ENCODE measurements around the gene CTNNBL1.

- TF ChIP-seq, protein P1, sequence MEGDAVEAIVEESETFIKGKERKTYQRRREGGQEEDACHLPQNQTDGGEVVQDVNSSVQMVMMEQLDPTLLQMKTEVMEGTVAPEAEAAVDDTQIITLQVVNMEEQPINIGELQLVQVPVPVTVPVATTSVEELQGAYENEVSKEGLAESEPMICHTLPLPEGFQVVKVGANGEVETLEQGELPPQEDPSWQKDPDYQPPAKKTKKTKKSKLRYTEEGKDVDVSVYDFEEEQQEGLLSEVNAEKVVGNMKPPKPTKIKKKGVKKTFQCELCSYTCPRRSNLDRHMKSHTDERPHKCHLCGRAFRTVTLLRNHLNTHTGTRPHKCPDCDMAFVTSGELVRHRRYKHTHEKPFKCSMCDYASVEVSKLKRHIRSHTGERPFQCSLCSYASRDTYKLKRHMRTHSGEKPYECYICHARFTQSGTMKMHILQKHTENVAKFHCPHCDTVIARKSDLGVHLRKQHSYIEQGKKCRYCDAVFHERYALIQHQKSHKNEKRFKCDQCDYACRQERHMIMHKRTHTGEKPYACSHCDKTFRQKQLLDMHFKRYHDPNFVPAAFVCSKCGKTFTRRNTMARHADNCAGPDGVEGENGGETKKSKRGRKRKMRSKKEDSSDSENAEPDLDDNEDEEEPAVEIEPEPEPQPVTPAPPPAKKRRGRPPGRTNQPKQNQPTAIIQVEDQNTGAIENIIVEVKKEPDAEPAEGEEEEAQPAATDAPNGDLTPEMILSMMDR (IDR thresholded peaks at IDR 0.05): no peak
- TF ChIP-seq POLR2A (IDR thresholded peaks at IDR 0.05): no peak
These were observed 21.7 kb upstream of the CTNNBL1 start for GRCh38 chr20:37672143-37672542.
